Activated T-cell treated with anti-CD3 and anti-CD28 coated beads, Interleukin-2, amount 50 U/mL, for 72 hours (primary cell): ENCODE results near the gene FLRT2. TPM values are rescaled to one million over a fixed set of nuclear protein-coding genes. Genes with fewer than 3 reads are reported as not detected.

Source experiments
- ATAC-seq, 2 donors: fragments of 150-1000 bp; cut with Tn5 transposase; replicated peaks in 1 of 2; 2 replicates each; pipeline ENCODE4 v1.10.0; 2021; ENCODE audit warnings: moderate library complexity in 2 of 2, mild to moderate bottlenecking in 1 of 2
- DNase-seq, 2 donors: peaks; one replicate each; pipeline ENCODE4 v3.0.0; 2021 to 2022; ENCODE audit warnings: mixed read lengths in 1 of 2
- H3K27ac Mint-ChIP-seq: one replicate; pipeline ENCODE4 v1.8.0; 2022; ENCODE audit warnings: mild to moderate bottlenecking, moderate library complexity, mixed read lengths
- H3K27me3 Mint-ChIP-seq: one replicate; pipeline ENCODE4 v1.8.0; 2022; ENCODE audit warnings: low read depth, mixed read lengths
- H3K36me3 Mint-ChIP-seq, 2 donors: one replicate each; pipeline ENCODE4 v1.8.0; 2022; ENCODE audit warnings: mixed read lengths in 2 of 2, mild to moderate bottlenecking in 1 of 2; ENCODE audit not compliant: insufficient read depth in 2 of 2
- H3K4me1 Mint-ChIP-seq: one replicate; pipeline ENCODE4 v1.8.0; 2022; ENCODE audit warnings: low read depth, mixed read lengths
- H3K4me3 Mint-ChIP-seq, 2 donors: one replicate each; pipeline ENCODE4 v1.8.0; 2022; ENCODE audit warnings: mild to moderate bottlenecking in 2 of 2, mixed read lengths in 2 of 2, moderate library complexity in 2 of 2
- H3K9me3 Mint-ChIP-seq, 2 donors: one replicate each; pipeline ENCODE4 v1.8.0; 2022; ENCODE audit warnings: mixed read lengths in 2 of 2
- total RNA-seq, 2 donors: library from RNA; stranded (reverse); gene quantifications; one replicate each; pipeline ENCODE4 v1.2.3, GENCODE V29; 2022

Gene FLRT2
- total RNA-seq, 2 donors from 2014 or later = not detected

DNA sequence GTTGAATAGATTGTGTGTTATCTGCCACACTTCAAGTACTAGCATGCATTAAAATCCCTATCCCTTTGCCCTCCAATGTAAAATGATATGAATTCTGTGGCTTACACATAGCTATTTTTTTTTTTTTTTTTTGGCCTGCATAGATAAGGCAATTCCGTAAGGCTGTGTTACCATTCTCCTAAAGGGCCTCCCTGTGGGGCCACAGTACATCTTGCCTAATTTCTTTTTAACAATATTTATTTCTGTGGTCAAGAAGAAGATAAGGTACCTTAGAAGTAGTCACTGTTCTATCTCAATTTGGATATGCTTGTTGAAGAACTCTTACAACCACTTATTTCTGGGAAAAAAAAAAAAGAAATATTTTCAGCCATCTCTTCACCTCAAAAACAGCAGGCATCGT, 19.8 kb downstream of the FLRT2 start:
- no peak for DNase-seq
- ATAC-seq = no peak
- Mint-ChIP-seq H3K4me3 (no peak overlapping the region), H3K27ac (no peak overlapping the region), H3K27me3 (no peaks in the 10 kb centered on the region), H3K9me3 (peaks cover 0 to 4% of the 10 kb centered on the region in 2 donors), H3K36me3 (peaks cover 0 to 1% of the 10 kb centered on the region in 2 donors), H3K4me1 (no peaks in the 10 kb centered on the region)

DNA sequence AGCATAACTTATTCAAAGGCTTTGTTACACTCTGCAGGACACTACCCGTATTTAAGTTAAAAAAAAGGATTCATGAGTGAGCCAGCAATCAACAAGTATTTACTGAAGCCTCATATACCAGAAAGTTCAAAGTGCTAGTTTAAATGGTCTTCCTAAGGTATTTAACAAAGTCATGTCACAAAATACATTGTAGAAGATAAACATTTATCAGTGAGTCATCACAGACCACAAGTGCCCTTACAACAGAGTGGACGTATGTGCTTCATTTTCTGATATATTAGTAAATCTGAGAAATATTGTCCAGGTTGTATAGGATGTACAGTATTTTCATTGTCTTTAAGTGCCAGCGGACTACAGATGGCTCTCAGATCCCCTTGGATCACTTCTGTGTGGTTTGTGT, 24.2 kb downstream of the FLRT2 start:
- DNase-seq (no peak), ATAC-seq (no peak)
- H3K4me3 Mint-ChIP-seq = no peak overlapping the region
- no peak overlapping the region for H3K27ac Mint-ChIP-seq
- no peaks in the 10 kb centered on the region for H3K4me1 Mint-ChIP-seq
- no peaks in the 10 kb centered on the region for H3K36me3 Mint-ChIP-seq
- no peaks in the 10 kb centered on the region for H3K27me3 Mint-ChIP-seq
- H3K9me3 Mint-ChIP-seq = peaks cover 0 to 6% of the 10 kb centered on the region in 2 donors

DNA sequence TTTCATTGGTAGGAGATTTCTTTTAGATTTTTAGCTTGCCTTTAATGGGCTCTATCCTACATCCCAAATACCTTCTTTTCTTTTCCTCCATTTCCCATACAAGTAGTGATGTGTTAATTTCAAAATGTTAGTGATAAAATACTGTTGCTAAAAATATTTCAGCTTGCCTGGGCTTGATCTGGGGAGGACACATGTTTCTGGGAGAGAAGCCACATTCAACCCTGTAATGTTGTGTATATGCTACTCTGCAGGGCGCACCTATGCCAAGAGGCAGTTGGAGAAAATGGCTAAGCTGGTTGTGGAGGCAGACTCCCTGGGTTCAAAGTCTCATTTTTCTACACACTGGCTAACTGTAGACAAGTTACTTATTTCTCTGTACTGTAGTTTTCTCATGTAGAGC, 26.3 kb downstream of the FLRT2 start:
- no peak for ATAC-seq
- peaks cover 0 to 1% of the 10 kb centered on the region in 2 donors for H3K36me3 Mint-ChIP-seq
- no peak overlapping the region for H3K4me3 Mint-ChIP-seq
- peaks cover 2 to 6% of the 10 kb centered on the region in 2 donors for H3K9me3 Mint-ChIP-seq
- no peak for DNase-seq
- H3K27me3 Mint-ChIP-seq = no peaks in the 10 kb centered on the region
- no peak overlapping the region for H3K27ac Mint-ChIP-seq
- no peaks in the 10 kb centered on the region for H3K4me1 Mint-ChIP-seq

DNA sequence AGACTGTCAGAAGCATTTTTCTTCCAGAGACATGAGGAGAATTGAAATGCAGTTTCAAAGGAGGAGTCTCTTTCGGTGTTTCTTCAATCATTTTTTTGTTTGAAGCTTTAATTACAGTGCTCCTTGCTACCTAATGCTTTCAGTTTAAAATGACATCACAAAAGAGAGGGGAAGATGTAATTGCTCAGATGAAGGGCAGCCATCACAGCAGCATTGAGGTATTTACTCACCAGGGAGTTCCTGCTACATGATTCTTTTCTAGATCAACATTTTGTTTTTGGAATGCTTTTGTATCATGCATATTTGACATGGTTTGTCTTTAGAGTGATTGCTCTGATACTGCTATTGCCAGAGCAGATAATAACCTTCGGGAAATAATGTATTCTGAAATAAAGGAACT, 28.6 kb downstream of the FLRT2 start:
- ATAC-seq = no peak
- no peaks in the 10 kb centered on the region for H3K4me1 Mint-ChIP-seq

DNA sequence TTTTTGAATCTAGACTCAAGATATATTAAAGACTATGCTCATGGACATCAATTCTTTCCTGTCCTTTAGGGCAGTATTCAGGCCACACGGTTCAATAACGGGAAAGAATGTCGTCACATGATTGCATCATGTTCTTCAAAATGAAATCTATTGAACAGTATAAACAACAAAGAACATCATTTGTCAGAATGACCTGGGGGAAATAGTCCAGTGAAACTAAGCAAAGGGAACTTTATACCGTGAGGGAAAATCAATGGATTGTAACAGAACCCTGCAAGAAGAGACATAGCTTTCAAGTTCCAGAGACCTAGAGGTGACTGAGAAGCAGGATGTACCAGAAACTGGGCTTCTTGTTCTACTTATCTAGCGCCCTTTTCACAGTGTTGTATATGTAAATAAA, 32.7 kb downstream of the FLRT2 start:
- H3K4me3 Mint-ChIP-seq = no peak overlapping the region
- DNase-seq = no peak
- H3K27me3 Mint-ChIP-seq = no peaks in the 10 kb centered on the region
- peaks cover 0 to 1% of the 10 kb centered on the region in 2 donors for H3K36me3 Mint-ChIP-seq
- no peak for ATAC-seq
- no peak overlapping the region for H3K27ac Mint-ChIP-seq
- no peaks in the 10 kb centered on the region for H3K4me1 Mint-ChIP-seq
- peaks cover 0 to 2% of the 10 kb centered on the region in 2 donors for H3K9me3 Mint-ChIP-seq

More for the DNA sequence above, 28.6 kb downstream of the FLRT2 start:
- H3K4me3 Mint-ChIP-seq = no peak overlapping the region
- H3K36me3 Mint-ChIP-seq = peaks cover 0 to 1% of the 10 kb centered on the region in 2 donors
- no peak overlapping the region for H3K27ac Mint-ChIP-seq
- no peaks in the 10 kb centered on the region for H3K27me3 Mint-ChIP-seq
- H3K9me3 Mint-ChIP-seq = peaks cover 2 to 6% of the 10 kb centered on the region in 2 donors
- no peak for DNase-seq

DNA sequence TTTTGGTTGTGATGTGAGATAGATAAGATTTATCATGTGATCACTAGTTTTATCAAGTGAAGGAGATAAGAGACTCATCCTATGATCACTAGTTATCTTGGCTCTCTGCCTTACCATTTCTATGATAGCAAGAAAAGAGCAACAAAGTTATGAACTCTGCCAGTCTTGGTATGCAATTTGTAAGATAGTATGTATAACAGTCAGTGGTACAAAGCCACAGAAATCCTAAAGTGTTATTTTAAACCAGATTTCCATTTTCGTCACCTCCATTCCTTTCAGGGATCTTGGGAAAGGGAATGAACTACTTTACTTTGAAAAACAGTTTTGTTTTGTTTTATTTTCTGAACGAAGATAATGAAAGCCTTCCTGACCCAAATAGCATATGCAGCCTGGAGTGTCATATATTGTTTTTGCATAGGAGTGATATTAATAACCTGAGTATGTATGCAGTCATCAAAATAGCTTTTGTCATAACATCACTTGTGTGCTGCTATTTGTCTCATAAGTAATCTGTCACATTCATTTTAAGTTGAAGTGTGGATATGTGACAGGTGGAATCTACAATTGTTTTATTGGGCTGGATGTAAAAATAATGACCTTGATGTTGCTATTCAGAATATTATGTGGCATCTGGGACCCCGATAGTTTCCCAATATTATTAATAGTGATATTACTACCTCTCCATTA, 35.0 kb downstream of the FLRT2 start:
- Mint-ChIP-seq H3K36me3 (peaks cover 0 to 1% of the 10 kb centered on the region in 2 donors), H3K27me3 (no peaks in the 10 kb centered on the region), H3K4me3 (no peak overlapping the region), H3K27ac (no peak overlapping the region), H3K9me3 (peaks cover 3 to 4% of the 10 kb centered on the region in 2 donors), H3K4me1 (no peaks in the 10 kb centered on the region)
- no peak for ATAC-seq
- no peak for DNase-seq

DNA sequence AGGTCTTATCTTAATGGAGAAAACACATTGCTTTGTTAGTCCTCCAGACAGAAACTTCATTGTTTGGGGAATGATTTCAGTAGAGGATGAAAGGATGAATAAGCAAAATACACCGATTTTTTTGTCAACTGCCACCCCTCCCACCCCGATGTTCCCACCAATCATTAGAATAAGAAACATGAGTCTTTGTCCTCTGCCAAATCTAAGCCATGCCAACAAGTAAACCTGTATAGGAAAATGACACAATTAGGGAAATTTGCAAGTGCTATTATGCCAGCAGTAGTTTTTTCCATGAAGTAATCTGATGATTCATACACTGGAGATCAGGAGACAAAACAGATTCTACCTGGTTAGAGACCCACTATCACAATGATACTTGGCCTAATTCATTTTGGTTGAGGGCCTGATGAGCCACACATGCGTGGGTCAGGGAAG, 35.9 kb downstream of the FLRT2 start:
- H3K4me3 Mint-ChIP-seq = no peak overlapping the region
- H3K4me1 Mint-ChIP-seq = no peaks in the 10 kb centered on the region
- H3K27me3 Mint-ChIP-seq = no peaks in the 10 kb centered on the region
- no peaks in the 10 kb centered on the region for H3K36me3 Mint-ChIP-seq
- no peak for ATAC-seq
- no peak for DNase-seq
- no peak overlapping the region for H3K27ac Mint-ChIP-seq
- peaks cover 3 to 4% of the 10 kb centered on the region in 2 donors for H3K9me3 Mint-ChIP-seq

DNA sequence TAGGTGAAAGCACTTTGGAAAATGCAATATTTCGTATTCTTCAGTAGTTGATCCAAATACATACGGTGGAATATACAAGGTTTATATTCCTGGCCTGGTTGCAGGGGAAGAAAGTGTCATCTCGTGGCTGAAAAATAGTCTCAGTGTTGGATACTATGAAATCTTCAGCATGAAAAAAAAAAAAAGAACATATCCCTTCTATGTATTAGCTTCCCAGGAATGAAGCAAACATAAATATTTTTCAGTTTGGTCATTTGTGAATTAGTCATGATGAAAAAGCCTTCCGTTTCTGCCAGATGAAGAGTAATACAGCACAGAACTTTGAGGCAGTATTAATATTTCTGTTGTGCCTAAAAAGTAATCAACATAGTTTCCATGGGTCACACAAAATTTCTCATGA, 36.7 kb downstream of the FLRT2 start:
- no peak overlapping the region for H3K27ac Mint-ChIP-seq
- no peaks in the 10 kb centered on the region for H3K36me3 Mint-ChIP-seq
- no peaks in the 10 kb centered on the region for H3K4me1 Mint-ChIP-seq

DNA sequence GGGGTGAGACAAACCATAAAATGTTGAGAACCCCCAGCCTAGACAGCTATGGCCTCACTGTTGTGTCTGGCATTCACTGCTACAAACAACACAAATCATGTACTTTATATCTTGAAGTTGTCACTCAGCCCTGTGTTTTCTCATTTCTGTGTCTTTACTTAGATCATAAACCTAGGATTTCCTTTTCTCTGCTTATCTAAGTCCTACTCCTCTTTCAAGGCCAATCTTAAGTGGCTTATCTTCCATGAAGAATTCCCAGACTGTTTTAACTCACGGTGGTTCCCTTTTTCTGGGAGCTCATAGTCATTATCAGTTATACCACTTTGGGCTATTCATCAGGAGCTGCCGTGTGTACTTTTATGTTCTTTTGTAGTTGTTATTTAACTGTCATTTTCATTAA, 42.1 kb downstream of the FLRT2 start:
- peaks cover 3 to 4% of the 10 kb centered on the region in 2 donors for H3K9me3 Mint-ChIP-seq
- ATAC-seq = no peak

More for the DNA sequence above, 36.7 kb downstream of the FLRT2 start:
- DNase-seq = no peak
- H3K4me3 Mint-ChIP-seq = no peak overlapping the region
- no peaks in the 10 kb centered on the region for H3K27me3 Mint-ChIP-seq
- peaks cover 3 to 4% of the 10 kb centered on the region in 2 donors for H3K9me3 Mint-ChIP-seq
- ATAC-seq = no peak

DNA sequence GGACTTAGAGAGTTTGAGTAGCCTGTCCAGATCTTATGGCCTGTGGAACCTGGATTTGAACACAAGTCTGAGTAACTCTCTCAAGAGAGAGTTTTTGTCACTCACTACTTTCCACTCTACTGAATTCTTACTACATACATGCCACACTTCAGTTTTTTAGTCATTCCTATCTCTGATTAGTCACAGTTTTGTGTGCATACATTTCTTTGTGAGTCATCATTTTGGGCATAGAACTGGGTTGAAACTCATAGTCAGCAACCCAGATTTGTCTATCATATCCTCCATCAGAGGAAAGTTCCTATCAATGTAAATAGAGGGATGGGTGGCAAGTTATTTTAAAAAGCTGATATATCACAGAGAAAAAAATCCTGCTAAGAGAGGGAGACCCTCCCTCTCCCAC, 42.9 kb downstream of the FLRT2 start:
- Mint-ChIP-seq H3K4me1 (peaks cover 9% of the 10 kb centered on the region), H3K36me3 (no peaks in the 10 kb centered on the region), H3K27me3 (no peaks in the 10 kb centered on the region), H3K9me3 (peaks cover 3 to 4% of the 10 kb centered on the region in 2 donors), H3K4me3 (no peak overlapping the region), H3K27ac (no peak overlapping the region)
- ATAC-seq (peak; percentile 82 to 83), DNase-seq (no peak)

More for the DNA sequence above, 42.1 kb downstream of the FLRT2 start:
- no peaks in the 10 kb centered on the region for H3K27me3 Mint-ChIP-seq
- peaks cover 9% of the 10 kb centered on the region for H3K4me1 Mint-ChIP-seq
- no peak overlapping the region for H3K27ac Mint-ChIP-seq
- no peak overlapping the region for H3K4me3 Mint-ChIP-seq
- DNase-seq = no peak
- no peaks in the 10 kb centered on the region for H3K36me3 Mint-ChIP-seq

DNA sequence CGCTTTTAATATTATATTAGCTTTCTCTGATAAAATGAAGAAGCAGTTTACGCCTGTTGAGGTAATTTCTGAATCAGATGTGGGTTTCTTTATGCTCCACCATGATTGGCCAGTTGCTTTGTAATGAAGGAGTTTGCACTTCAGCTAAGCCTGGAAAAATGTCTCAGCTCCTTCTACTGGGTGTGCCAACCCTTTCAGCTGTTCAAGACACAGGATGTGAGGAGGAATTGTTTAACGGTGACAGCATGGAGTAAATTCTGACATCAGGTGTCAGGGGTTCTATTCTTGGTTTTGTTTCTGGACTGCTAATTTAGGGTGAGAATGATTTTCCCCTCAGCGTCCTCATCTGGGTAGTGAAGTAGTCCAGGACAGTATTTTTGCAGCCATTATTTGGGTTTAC, 43.5 kb downstream of the FLRT2 start:
- no peaks in the 10 kb centered on the region for H3K36me3 Mint-ChIP-seq
- ATAC-seq = no peak
- H3K27ac Mint-ChIP-seq = no peak overlapping the region
- DNase-seq = no peak
- H3K4me3 Mint-ChIP-seq = no peak overlapping the region
- peaks cover 9% of the 10 kb centered on the region for H3K4me1 Mint-ChIP-seq
- H3K9me3 Mint-ChIP-seq = peaks cover 3 to 4% of the 10 kb centered on the region in 2 donors
- H3K27me3 Mint-ChIP-seq = no peaks in the 10 kb centered on the region

DNA sequence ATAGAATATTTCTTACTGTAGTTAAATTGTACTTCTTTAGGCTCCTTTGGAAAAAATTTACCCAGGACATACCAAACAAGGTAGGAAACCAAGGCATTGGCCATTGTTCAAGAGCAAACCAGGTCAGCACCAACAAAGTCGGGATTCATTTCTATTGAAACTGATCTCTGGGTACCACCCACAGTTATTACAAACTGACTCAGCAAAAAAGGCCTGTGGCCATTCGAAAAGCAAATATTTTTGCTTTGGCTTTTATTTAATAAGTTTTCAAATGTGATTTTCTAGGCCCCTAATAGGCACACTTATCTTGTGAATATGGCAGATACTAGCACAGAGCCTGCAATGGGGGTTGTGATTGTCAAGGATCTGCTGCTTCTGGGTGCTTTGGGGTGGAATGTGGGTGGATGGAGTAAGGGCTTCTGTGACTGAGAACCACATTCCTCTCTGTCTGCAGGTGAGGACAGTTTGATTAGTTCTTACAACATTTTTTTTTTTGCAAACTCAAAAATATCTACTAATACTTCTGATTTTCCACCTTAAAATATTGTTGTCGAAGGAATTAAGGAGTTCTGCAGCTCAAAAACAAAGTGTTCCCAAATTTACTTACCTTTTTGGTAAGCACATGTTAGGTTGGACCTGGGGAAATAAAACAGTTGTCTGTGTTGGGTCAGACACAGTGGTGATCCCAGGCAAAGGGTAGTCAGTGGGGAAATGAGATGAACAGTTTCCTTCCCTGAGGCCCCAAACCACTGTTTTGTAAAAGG, 45.1 kb downstream of the FLRT2 start:
- no peaks in the 10 kb centered on the region for H3K36me3 Mint-ChIP-seq
- DNase-seq (no peak), ATAC-seq (no peak)
- no peak overlapping the region for H3K4me3 Mint-ChIP-seq
- no peaks in the 10 kb centered on the region for H3K27me3 Mint-ChIP-seq
- no peaks in the 10 kb centered on the region for H3K9me3 Mint-ChIP-seq
- peaks cover 9% of the 10 kb centered on the region for H3K4me1 Mint-ChIP-seq
- H3K27ac Mint-ChIP-seq = no peak overlapping the region

DNA sequence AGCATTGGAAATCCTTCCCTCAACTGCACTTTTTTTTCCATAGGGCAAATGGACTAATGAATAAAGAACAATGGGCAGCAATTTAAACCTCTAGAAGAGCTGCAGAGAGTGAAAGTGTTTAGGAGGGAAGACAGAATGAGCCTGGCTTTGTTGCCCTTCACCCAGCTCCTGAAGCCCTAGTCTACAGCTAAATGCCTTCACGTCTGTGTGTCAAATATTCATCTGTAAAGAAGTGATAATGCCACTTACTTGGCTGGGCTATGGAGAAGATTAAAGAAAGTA, 45.6 kb downstream of the FLRT2 start:
- H3K9me3 Mint-ChIP-seq = no peaks in the 10 kb centered on the region
- H3K27ac Mint-ChIP-seq = no peak overlapping the region
- no peak for DNase-seq
- no peaks in the 10 kb centered on the region for H3K27me3 Mint-ChIP-seq
- peaks cover 9% of the 10 kb centered on the region for H3K4me1 Mint-ChIP-seq
- no peaks in the 10 kb centered on the region for H3K36me3 Mint-ChIP-seq
- ATAC-seq = no peak
- H3K4me3 Mint-ChIP-seq = no peak overlapping the region

DNA sequence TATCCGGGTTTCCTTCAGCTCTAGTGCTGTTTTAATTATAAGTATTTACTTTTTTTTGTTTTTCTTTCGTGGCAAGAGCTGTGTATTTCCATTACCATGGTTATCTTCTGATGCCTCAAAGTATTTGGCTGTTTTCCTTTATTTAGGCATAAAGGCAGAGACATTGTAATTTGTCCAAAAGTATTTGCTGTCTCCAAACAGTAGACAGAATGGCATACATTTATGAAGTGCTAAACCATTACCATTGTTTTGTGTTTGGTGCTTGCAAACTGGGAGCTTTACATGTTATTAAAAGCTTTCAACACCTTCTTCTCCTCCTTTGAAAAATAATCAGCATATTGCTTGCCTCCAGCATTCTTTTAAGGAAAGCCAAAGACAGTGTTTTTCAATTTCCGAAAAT, 46.3 kb downstream of the FLRT2 start:
- ATAC-seq (no peak), DNase-seq (no peak)
- Mint-ChIP-seq H3K36me3 (no peaks in the 10 kb centered on the region), H3K9me3 (no peaks in the 10 kb centered on the region), H3K27me3 (no peaks in the 10 kb centered on the region), H3K27ac (no peak overlapping the region), H3K4me1 (peaks cover 9% of the 10 kb centered on the region), H3K4me3 (no peak overlapping the region)
